Activated effector memory CD4-positive, alpha-beta T cell treated with anti-CD3 and anti-CD28 coated beads, Interleukin-2, amount 50 U/mL, for 16 hours (primary cell): ENCODE measurements around the gene A4GNT.
"Not testable (repeated sequence)": the region's sequence is repeated elsewhere in the genome, so short reads cannot be mapped to it uniquely, and the experiment has no call there.

Source experiments
- DNase-seq: peaks from one replicate; pipeline ENCODE4 v3.0.0-alpha.2; 2020

The A4GNT gene

GRCh38 chr3:138132239-138132638, at the start of gene A4GNT:
Gene A4GNT (minus strand): TSS chr3:138132390. CDS start chr3:138131256, 1,134 bp downstream.
- DNase-seq = no peak

GRCh38 chr3:138180375-138181029, 48.3 kb upstream of the A4GNT start:
- no peak for DNase-seq

- DNase-seq = peak; percentile 87
Observed at GRCh38 chr3:138174421-138175131, 42.4 kb upstream of the A4GNT start, which contains the start of gene DBR1. Gene DBR1 (minus strand): TSS chr3:138174921. CDS start chr3:138174795, 126 bp downstream.

GRCh38 chr3:138173769-138174420, 41.7 kb upstream of the A4GNT start:
- no peak for DNase-seq

DNA sequence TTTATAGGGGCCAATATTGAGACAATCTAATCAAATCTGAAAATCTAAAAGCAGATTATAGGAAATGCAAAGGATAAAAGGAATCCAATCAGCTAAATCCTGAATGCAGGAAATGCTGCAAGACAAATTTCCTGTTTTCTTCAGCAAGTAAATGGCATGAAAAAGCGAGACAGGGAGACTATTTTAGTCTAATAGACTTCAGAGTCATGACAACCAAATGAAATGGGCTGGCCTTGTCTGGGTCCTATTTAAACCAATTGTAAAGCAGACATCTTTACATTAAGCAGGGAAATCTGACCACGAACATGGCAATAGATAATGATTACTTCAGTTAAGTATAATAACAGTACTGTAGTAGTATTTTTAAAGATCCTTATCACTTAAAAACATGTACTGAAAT, 40.4 kb upstream of the A4GNT start:
- no peak for DNase-seq

- DNase-seq = no peak
Observed at GRCh38 chr3:138165061-138165460, 32.9 kb upstream of the A4GNT start.

GRCh38 chr3:138157743-138158142, 25.6 kb upstream of the A4GNT start:
- DNase-seq = no peak

- DNase-seq = no peak
Observed at GRCh38 chr3:138154534-138154933, 22.3 kb upstream of the A4GNT start.

DNA sequence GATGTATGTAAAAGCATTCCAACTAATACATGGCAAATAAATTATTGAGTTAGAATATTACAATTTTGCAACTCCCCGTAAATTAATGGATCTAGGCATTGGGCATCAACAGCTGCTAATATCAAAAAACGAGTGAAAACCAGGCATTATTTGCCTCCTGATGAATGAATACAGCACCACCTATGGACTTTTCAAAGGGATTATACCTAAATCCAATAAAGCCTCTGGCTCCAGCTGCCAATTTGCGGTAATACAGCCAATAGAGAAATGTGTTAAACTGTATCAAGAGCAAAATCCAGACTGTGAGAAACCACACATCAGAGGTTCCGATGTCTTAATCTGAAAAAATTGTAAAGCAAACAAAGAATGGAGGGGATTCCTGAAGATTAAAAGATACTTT, 16.3 kb upstream of the A4GNT start:
- no peak for DNase-seq

- DNase-seq = not testable (repeated sequence)
Observed at GRCh38 chr3:138142181-138142580, 10.0 kb upstream of the A4GNT start.

DNA sequence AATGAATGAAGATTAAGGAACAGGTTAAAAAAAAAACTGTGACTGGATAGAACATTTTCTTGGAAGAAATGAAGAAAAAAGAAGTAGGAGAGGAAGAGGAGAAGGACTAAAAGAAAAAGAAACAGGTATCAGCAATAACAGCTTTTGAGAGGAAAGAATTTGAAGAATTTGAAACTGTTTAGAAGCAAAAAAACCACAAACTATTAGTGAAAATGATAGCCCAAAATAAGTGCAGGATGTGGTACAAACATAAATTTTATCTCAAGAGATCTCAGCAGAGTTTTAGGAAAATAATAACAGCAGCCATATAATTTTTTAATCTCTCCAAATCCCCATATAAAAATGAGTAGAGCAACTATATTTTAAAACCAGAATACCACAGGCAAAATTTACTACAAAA, 8.8 kb upstream of the A4GNT start:
- no peak for DNase-seq

GRCh38 chr3:138139691-138140090, 7.5 kb upstream of the A4GNT start:
- no peak for DNase-seq

GRCh38 chr3:138137861-138138260, 5.7 kb upstream of the A4GNT start:
- no peak for DNase-seq

DNA sequence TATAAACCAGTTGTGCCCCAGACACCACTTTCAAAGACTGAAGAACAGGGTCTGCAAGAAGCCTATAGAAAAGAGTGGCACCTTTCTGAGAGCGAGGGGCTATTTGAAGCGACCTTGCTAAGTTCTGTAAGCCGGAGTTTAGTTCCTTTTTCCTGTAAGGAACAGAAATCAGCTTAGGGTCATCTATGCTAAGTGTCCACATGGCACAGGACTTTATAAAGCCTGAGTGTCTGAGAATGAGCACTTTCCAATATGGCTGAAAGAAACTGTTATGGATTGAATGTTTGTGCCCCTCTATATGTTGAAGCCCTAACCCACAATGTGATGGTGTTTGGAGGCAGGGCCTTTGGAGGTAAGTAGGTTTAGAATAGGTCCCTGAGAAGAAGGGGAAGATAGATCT, 4.0 kb upstream of the A4GNT start:
- no peak for DNase-seq

GRCh38 chr3:138135833-138136194, 3.6 kb upstream of the A4GNT start:
- no peak for DNase-seq

DNA sequence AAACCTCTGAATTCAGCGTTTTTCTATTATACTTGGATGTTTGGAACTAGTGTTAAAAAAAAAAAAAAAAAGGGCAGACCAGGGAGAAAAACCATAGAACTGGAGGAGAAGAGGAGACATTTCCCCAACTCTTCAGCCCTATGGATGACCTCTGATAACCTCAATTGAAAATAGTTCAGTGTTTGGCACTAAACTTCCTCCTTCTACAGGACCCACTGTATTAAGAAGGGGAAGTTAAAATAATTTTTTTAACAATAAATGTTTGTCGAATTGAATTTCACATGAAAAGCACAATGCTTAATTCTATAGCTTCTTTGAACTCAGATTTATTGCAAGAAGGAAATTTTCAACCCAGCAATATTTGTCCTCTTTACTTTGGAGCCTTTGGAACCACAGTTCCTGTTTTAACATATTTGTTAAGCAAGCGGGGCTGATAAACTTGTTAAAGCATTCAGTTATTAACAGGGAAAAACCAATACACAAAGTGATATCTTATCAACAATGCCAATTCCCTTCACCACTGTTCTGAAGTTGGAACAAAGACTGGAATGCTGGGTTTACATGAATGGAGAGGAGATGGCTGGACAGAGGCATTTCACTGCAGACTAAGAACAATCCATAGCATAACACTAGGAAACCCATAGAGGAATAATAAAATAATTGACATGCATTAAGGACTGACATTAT, 3.1 kb upstream of the A4GNT start:
- DNase-seq = no peak

GRCh38 chr3:138127636-138128365, 4.4 kb downstream of the A4GNT start:
- no peak for DNase-seq

DNA sequence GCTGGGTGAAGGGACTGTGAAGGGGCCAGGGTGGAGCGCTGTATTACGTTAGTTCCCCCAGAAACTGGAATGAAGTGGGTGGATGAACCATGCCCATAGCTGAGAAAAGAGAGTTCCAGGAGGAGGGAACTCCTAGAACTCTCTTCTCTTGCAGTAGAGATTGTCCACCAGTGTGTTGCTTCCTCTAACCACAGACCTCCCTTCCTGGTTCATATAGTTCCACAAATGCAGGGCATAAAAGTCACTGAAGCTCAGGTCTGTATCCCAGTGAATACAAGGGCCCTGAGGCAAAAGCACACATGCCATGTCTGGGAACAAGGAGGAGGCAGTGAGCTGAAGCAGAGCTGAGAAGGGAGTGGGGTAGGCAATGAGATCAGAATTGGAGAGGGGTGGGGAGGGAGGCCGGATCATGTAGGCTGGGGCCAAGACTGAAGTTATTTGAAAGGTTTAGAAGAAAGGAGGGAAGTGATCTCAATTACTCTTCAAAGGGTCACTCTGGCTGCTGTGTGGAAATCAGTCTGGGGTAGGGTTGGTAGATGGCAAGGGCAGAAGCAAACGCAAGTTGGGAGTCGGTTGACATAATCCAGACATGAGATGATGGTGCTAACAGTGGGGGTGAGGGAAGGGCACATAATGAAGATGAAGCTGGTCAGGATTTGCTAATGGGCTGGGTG, 6.5 kb downstream of the A4GNT start:
- DNase-seq = no peak

- DNase-seq = no peak
Observed at GRCh38 chr3:138124706-138125355, 7.4 kb downstream of the A4GNT start.

DNA sequence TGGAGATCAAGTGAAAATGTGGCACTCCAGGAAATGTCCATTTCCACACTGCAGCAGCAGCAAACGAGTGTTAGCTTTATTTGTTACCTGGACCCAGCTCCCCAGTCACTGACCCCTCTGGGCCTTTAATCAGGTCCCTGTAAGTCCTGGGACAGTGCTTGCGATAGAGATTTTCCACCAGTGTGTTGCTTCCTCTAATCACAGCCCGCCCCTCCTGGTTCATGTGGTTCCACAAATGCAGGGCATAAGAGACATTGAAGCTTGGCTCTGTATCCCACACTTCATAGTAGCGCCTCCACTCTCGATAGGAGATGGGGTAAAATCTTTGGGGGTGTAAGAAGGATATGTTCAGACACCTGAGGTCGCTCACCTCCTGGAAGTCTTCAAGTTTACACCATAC, 8.0 kb downstream of the A4GNT start:
- no peak for DNase-seq

DNA sequence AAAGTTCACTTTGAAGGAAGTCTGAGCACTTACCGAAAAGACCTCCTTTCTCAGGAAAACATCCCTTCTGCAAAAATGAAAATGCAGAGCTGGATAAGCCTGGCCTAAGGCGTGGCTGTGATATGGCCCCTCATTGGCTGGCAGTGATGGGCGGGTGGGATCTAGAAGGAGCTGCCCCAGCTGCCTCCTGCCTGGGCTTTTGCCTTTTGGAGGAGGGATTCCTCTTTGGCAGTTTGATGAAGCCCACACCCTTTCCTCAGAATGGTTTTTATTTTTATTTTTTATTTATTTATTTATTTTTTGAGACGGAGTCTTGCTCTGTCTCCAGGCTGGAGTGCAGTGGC, 12.8 kb downstream of the A4GNT start:
- no peak for DNase-seq
